Loucy (cell line): ENCODE measurements around the gene RAB33A.

ENCODE experiments used
- EZH2phosphoT487 ChIP-seq: fragments of 200-600 bp; IDR thresholded peaks from 2 replicates; pipeline ENCODE4 v1.6.1; 2018; ENCODE audit warnings: antibody characterized with exemption, mild to moderate bottlenecking, moderate library complexity, borderline replicate concordance
- TF ChIP-seq, protein P1 (sequence below): fragments of 200-600 bp; sonication (generic); conservative IDR thresholded peaks from 2 replicates; pipeline ENCODE4 v1.5.1; 2014; ENCODE audit warnings: mild to moderate bottlenecking, antibody characterized with exemption, low read length

DNA sequence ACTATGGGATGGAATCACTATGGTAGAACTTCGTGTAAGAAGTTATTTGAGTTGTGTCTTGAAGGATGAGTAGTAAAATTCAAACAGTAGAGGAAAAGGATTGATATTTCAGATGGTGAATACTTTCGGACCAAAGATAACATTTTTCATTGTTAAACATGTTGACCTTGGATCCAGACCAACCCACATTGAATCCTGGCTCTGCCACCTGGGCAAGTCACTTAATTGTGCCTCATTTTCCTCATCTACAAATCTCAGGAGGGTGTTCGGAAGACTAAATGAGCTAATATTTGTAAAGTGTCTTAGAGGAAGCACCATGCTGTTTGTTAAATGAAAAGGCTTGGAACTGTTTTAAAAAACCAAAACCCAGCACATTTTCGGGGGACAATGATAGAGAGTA lies 4.7 kb upstream of the RAB33A start:
- no peak for TF ChIP-seq EZH2phosphoT487
- TF ChIP-seq, protein P1, sequence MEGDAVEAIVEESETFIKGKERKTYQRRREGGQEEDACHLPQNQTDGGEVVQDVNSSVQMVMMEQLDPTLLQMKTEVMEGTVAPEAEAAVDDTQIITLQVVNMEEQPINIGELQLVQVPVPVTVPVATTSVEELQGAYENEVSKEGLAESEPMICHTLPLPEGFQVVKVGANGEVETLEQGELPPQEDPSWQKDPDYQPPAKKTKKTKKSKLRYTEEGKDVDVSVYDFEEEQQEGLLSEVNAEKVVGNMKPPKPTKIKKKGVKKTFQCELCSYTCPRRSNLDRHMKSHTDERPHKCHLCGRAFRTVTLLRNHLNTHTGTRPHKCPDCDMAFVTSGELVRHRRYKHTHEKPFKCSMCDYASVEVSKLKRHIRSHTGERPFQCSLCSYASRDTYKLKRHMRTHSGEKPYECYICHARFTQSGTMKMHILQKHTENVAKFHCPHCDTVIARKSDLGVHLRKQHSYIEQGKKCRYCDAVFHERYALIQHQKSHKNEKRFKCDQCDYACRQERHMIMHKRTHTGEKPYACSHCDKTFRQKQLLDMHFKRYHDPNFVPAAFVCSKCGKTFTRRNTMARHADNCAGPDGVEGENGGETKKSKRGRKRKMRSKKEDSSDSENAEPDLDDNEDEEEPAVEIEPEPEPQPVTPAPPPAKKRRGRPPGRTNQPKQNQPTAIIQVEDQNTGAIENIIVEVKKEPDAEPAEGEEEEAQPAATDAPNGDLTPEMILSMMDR = no peak
